ENCODE data around the gene PLXNB1. TPM values are rescaled to one million over a fixed set of nuclear protein-coding genes. Genes with fewer than 3 reads are reported as not detected.

PLXNB1 gene
- total RNA-seq, 1 donor from 2014 or later = 115 TPM

DNA sequence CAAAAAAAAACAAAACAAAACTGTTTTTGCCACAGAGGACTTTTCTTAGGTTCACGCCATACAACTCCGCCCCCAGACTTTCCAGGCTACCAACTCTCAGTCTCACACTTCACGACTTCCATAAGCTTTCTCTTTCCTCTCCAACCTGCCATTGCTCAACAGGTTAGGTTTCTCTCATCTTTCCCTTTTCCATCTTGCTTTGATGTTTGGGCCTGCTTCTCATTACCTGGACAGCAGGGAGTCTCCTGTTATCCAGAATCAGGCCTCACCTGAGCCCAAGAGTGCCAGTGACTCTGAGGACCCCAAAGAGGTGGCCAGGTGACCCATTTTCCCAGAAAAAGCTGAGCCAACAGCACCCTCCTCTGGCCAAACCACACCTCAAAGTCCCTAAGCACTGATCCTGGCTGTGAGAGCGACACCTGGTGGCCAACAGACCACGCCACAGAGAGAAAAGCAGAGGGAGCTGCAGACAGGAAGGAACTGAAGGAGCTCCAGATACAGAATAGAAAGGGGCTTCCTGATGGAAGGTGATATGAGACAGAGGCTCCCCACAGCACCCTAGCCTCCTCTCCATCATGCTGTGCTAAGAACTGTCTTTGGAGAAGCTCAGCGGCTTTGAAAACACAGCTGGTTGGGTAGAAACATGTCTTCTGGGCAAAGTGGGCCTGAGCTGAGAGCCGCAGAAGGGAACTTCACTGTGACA lies 6.0 kb upstream of the PLXNB1 start:
- peaks cover 56% of the 10 kb centered on the region for H3K4me1 Mint-ChIP-seq (ENCODE audit: low read depth)
- peaks cover 3% of the 10 kb centered on the region for H3K36me3 Mint-ChIP-seq (ENCODE audit: low read depth)
- H3K9me3 Mint-ChIP-seq (ENCODE audit: low read depth) = no peaks in the 10 kb centered on the region
- H3K4me3 Mint-ChIP-seq (ENCODE audit: unreplicated experiment) = no peak overlapping the region
- no peaks in the 10 kb centered on the region for H3K27me3 Mint-ChIP-seq (ENCODE audit: low read depth)
- peak; percentile 100 for TF ChIP-seq CTCF (IDR thresholded peaks at IDR 0.05)
- H3K27ac Mint-ChIP-seq (ENCODE audit: unreplicated experiment) = no peak overlapping the region
- DNase-seq (ENCODE audit: low spot score) = no peak

DNA sequence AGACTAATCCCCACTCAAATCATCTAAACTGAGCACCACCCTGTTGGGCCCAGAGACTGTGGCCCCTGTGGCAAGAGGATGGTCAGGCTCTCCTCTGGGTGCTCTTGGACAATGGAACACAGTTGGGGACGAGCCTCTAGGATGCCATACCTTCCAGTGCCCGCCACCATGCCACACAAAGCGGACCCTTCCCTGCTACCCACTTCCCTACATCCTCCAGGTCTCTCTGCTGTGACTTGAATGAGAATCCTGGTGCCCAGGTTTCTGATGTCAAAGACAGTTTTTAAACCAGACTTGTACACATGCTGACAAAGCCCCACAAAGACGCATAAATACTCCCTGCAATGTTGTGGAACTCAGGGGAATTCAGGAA lies 5.3 kb upstream of the PLXNB1 start:
- H3K27me3 Mint-ChIP-seq (ENCODE audit: low read depth) = no peaks in the 10 kb centered on the region
- H3K36me3 Mint-ChIP-seq (ENCODE audit: low read depth) = peaks cover 3% of the 10 kb centered on the region
- H3K9me3 Mint-ChIP-seq (ENCODE audit: low read depth) = no peaks in the 10 kb centered on the region
- no peak overlapping the region for H3K27ac Mint-ChIP-seq (ENCODE audit: unreplicated experiment)
- DNase-seq (ENCODE audit: low spot score) = no peak
- TF ChIP-seq CTCF (IDR thresholded peaks at IDR 0.05) = no peak
- H3K4me1 Mint-ChIP-seq (ENCODE audit: low read depth) = peaks cover 59% of the 10 kb centered on the region
- no peak overlapping the region for H3K4me3 Mint-ChIP-seq (ENCODE audit: unreplicated experiment)

- no peak for DNase-seq (ENCODE audit: low spot score)
- Mint-ChIP-seq H3K27ac (ENCODE audit: unreplicated experiment) (peak overlapping the region; percentile 87), H3K9me3 (ENCODE audit: low read depth) (no peaks in the 10 kb centered on the region), H3K36me3 (ENCODE audit: low read depth) (peaks cover 3% of the 10 kb centered on the region), H3K27me3 (ENCODE audit: low read depth) (no peaks in the 10 kb centered on the region), H3K4me3 (ENCODE audit: unreplicated experiment) (no peak overlapping the region), H3K4me1 (ENCODE audit: low read depth) (peaks cover 61% of the 10 kb centered on the region)
- TF ChIP-seq CTCF (IDR thresholded peaks at IDR 0.05) = no peak
Measured at GRCh38 chr3:48434591-48435222, 4.8 kb upstream of the PLXNB1 start.

- DNase-seq (ENCODE audit: low spot score) = no peak
- Mint-ChIP-seq H3K4me3 (ENCODE audit: unreplicated experiment) (peak overlapping the region; percentile 67), H3K36me3 (ENCODE audit: low read depth) (peaks cover 3% of the 10 kb centered on the region), H3K27me3 (ENCODE audit: low read depth) (no peaks in the 10 kb centered on the region), H3K27ac (ENCODE audit: unreplicated experiment) (peak overlapping the region; percentile 87), H3K4me1 (ENCODE audit: low read depth) (peaks cover 51% of the 10 kb centered on the region), H3K9me3 (ENCODE audit: low read depth) (no peaks in the 10 kb centered on the region)
- no peak for TF ChIP-seq CTCF (IDR thresholded peaks at IDR 0.05)
Measured at GRCh38 chr3:48433472-48434118, 3.7 kb upstream of the PLXNB1 start.
